Left lobe of liver (tissue), 2 donors: ENCODE measurements around the gene COPG2. TPM values are rescaled to one million over a fixed set of nuclear protein-coding genes. Genes with fewer than 3 reads are reported as not detected.
A peak's percentile ranks its signal among the peaks of the same experiment; 100 is the strongest.

ENCODE experiments used
- ATAC-seq: fragments of 200-7000 bp; cut with Tn5 transposase; one replicate; pipeline ENCODE4 v1.9.1; 2020; ENCODE audit warnings: mild to moderate bottlenecking, moderate library complexity
- DNase-seq: peaks from one replicate; pipeline ENCODE4 v3.0.0-alpha.2; 2020; ENCODE audit warnings: low spot score
- total RNA-seq: library from RNA; stranded (reverse); gene quantifications from one replicate; pipeline ENCODE4 v1.2.1, GENCODE V29; 2021
- donor health status: DM: no; HTN: no; CAD: no; lungs with moderate emphysema.
- donor health status: DM: no; HTN: yes; CAD: no.

The COPG2 gene
- total RNA-seq, 1 donor from 2014 or later: 5.4 TPM

GRCh38 chr7:130506358-130506757, 162.2 kb downstream of the COPG2 start:
- ATAC-seq (no peak), DNase-seq (no peak)

- ATAC-seq (no peak), DNase-seq (no peak)
Observed at GRCh38 chr7:130505753-130506152, 162.8 kb downstream of the COPG2 start.

- ATAC-seq (no peak), DNase-seq (no peak)
Observed at GRCh38 chr7:130500910-130501309, 167.6 kb downstream of the COPG2 start.

- DNase-seq (no peak), ATAC-seq (no peak)
Observed at GRCh38 chr7:130500463-130500862, 168.1 kb downstream of the COPG2 start.

- ATAC-seq (no peak), DNase-seq (no peak)
Observed at GRCh38 chr7:130494431-130494858, 174.1 kb downstream of the COPG2 start.

- no peak for DNase-seq
- ATAC-seq: peak; percentile 17
Observed at GRCh38 chr7:130493275-130493873, 175.2 kb downstream of the COPG2 start.

- ATAC-seq: no peak
Observed at GRCh38 chr7:130492523-130493274, 175.8 kb downstream of the COPG2 start.

GRCh38 chr7:130491841-130492522, 176.6 kb downstream of the COPG2 start, which contains the start of gene MEST:
TSS of gene MEST (plus strand) at chr7:130492085. CDS start at chr7:130492314, 229 bp downstream.
- ATAC-seq: peak; percentile 57
- no peak for DNase-seq

More at GRCh38 chr7:130492523-130493274, 175.8 kb downstream of the COPG2 start:
- no peak for DNase-seq

GRCh38 chr7:130490888-130491804, 177.4 kb downstream of the COPG2 start:
- DNase-seq (peak; percentile 59), ATAC-seq (peak; percentile 55)

GRCh38 chr7:130490311-130490791, 178.2 kb downstream of the COPG2 start:
- no peak for DNase-seq
- no peak for ATAC-seq

- no peak for DNase-seq
- no peak for ATAC-seq
Observed at GRCh38 chr7:130489140-130489983, 179.2 kb downstream of the COPG2 start.

GRCh38 chr7:130488392-130489139, 180.0 kb downstream of the COPG2 start:
- DNase-seq (no peak), ATAC-seq (no peak)

GRCh38 chr7:130486954-130487436, 181.6 kb downstream of the COPG2 start:
- no peak for DNase-seq
- no peak for ATAC-seq

GRCh38 chr7:130486114-130486953, 182.2 kb downstream of the COPG2 start:
- ATAC-seq (peak; percentile 95), DNase-seq (peak; percentile 90)

GRCh38 chr7:130485734-130486113, 182.8 kb downstream of the COPG2 start:
- ATAC-seq: no peak
- no peak for DNase-seq

- DNase-seq (no peak), ATAC-seq (no peak)
Observed at GRCh38 chr7:130483031-130483430, 185.5 kb downstream of the COPG2 start.

GRCh38 chr7:130481898-130482297, 186.7 kb downstream of the COPG2 start:
- no peak for DNase-seq
- ATAC-seq: no peak
